HG02852 (cell line): ENCODE results near the gene ZGLP1.
"Not testable (repeated sequence)": the region's sequence is repeated elsewhere in the genome, so short reads cannot be mapped to it uniquely, and the experiment has no call there.

ENCODE experiments used
- ATAC-seq: cut with Tn5 transposase; IDR thresholded peaks from one replicate; pipeline ENCODE4 v1.9.1; 2021; ENCODE audit warnings: mild to moderate bottlenecking, moderate library complexity; ENCODE audit not compliant: unreplicated experiment

The ZGLP1 gene

DNA sequence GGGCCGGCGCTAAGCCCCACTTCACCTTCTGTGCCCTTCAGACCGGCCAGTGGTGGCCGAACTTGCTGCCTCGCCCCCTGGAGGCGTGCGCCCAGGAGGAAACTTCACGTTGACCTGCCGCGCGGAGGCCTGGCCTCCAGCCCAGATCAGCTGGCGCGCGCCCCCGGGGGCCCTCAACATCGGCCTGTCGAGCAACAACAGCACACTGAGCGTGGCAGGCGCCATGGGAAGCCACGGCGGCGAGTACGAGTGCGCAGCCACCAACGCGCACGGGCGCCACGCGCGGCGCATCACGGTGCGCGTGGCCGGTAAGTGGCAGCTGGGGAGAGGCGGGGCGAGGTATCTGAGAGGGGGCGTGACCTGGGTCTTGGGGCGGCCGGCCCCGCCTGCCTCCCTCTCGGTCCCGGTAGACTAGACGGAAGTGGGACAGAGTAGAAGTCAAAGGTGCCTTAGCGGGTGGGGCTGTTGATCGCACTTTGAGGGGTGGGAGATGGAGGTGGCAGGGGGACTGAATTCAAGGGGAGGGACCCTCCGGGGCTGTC is 14.2 kb downstream of the ZGLP1 start:
- no peak for ATAC-seq

DNA sequence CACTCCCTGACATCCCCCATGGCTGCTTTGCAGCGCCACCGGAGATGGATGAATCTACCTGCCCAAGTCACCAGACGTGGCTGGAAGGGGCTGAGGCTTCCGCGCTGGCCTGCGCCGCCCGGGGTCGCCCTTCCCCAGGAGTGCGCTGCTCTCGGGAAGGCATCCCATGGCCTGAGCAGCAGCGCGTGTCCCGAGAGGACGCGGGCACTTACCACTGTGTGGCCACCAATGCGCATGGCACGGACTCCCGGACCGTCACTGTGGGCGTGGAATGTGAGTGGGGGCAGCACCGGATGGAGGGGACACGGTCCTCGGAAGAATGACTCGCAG is 15.3 kb downstream of the ZGLP1 start:
- ATAC-seq = no peak

DNA sequence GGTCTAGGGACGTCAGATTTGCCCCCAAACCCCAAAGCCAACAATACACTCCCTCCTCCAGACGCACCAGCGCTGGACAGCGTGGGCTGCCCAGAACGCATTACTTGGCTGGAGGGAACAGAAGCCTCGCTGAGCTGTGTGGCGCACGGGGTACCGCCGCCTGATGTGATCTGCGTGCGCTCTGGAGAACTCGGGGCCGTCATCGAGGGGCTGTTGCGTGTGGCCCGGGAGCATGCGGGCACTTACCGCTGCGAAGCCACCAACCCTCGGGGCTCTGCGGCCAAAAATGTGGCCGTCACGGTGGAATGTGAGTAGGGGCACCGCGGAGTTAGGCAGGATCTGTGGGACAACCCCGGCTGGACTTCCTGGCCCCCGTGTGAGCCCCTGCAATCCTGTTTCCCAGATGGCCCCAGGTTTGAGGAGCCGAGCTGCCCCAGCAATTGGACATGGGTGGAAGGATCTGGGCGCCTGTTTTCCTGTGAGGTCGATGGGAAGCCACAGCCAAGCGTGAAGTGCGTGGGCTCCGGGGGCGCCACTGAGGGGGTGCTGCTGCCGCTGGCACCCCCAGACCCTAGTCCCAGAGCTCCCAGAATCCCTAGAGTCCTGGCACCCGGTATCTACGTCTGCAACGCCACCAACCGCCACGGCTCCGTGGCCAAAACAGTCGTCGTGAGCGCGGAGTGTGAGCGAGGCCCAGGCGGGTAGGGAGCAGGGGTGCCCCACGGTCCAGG is 15.8 kb downstream of the ZGLP1 start:
- no peak for ATAC-seq

DNA sequence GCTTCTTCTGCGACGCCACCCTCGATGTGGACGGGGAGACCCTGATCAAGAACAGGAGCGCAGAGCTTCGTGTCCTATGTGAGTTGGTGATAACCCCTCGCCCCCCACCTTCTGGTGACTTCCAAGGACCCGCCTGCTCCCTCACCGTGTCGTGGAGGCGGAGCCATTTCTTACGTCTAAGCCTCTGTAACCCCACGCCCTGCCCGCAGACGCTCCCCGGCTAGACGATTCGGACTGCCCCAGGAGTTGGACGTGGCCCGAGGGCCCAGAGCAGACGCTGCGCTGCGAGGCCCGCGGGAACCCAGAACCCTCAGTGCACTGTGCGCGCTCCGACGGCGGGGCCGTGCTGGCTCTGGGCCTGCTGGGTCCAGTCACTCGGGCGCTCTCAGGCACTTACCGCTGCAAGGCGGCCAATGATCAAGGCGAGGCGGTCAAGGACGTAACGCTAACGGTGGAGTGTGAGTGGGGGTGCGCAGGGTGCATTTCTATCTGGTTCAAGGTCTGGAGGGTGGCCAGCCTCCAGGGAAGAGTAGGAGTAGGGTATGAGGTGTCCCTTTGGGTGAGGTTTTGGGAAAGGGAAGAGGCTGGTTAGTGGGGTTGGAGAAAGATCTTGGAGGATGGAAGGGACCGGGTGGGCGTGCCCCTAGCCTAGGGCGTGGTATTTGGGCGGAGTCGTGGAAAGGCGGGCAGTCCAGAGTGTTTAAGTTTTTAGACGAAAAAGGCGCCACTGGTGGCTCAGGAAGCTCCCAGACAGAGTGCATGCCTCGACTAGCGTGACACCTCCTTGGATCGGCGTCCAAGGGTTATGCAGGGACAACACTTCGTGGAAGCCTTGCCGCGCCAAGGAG is 16.6 kb downstream of the ZGLP1 start:
- ATAC-seq = no peak

DNA sequence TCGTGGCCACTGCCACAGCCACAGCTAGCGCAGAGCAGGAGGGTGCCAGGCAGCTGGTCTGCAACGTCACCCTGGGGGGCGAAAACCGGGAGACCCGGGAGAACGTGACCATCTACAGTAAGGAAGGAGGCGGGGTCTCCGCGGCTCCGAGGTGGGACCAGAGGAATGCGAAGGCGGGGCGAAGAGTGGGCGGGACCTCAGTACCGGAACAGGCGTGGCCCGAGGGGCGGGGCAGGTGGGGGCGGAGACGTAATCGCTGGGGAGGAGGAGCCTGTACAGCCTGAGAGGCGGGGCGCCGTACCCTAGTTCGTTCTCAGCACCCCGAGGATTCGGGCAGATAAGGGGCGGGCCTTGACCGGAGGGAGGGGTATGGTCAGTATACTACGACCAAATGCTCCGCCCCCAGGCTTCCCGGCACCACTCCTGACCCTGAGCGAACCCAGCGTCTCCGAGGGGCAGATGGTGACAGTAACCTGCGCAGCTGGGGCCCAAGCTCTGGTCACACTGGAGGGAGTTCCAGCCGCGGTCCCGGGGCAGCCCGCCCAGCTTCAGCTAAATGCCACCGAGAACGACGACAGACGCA is 17.3 kb downstream of the ZGLP1 start:
- peak; percentile 45 for ATAC-seq

DNA sequence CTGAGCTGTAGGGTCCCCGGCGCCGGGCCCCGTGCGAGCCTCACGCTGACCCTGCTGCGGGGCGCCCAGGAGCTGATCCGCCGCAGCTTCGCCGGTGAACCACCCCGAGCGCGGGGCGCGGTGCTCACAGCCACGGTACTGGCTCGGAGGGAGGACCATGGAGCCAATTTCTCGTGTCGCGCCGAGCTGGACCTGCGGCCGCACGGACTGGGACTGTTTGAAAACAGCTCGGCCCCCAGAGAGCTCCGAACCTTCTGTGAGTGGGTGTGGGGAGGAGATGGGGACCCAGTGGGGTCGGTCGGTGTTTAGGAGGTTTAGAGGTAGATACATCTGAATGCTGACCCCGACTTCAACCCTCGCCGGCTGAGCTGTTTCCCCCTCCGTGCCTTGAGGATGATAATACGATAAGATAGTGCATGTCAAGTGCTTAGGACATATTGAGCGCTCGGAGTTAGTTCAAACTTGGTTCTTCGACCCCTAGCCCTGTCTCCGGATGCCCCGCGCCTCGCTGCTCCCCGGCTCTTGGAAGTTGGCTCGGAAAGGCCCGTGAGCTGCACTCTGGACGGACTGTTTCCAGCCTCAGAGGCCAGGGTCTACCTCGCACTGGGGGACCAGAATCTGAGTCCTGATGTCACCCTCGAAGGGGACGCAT is 17.9 kb downstream of the ZGLP1 start:
- ATAC-seq = no peak

DNA sequence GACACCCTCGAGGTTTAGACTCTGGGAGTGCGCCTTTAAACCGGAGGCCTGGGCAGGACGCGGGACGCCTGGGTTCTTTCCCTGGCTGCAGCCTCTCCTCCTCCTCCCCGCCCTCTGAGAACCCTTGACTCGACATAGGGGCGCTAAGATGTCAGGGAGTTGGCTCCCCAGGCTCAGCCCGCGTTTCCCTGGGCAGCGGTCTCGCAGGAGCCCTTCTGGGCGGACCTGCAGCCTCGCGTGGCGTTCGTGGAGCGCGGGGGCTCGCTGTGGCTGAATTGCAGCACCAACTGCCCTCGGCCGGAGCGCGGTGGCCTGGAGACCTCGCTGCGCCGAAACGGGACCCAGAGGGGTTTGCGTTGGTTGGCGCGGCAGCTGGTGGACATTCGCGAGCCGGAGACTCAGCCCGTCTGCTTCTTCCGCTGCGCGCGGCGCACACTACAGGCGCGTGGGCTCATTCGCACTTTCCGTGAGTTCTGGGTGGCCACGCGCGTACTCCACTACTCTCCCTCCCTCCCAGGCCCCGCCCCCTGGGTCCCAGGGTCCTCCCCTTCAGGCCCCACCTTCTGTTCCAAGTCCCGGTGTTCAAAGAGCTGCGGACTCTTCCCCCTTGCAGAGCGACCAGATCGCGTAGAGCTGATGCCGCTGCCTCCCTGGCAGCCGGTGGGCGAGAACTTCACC is 18.6 kb downstream of the ZGLP1 start:
- no peak for ATAC-seq

DNA sequence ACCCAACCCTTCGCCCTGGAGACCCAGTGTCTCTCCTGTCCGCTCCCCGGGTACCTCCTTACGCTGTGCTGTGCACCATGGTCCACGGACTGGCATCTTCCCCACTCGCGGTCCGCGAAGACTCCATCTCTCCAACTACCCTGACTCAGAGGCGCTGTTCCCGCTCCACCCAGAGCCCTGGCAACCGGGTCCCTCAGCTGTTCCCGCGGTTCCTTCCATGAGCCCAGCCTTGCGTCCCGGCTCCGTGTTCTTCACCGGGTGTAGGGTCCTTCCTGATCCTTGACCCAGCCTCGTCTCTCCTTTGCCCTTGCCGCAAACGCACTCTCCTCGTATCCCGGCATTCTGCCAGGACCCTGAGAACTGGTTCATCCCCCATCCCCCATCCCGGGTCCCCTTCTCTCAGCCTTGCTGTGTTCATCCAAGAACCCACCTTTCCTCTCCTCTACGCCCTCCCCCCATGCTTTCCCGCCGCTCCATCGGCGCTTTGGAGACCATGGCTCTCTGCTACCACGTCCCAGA is 19.2 kb downstream of the ZGLP1 start:
- ATAC-seq = no peak

DNA sequence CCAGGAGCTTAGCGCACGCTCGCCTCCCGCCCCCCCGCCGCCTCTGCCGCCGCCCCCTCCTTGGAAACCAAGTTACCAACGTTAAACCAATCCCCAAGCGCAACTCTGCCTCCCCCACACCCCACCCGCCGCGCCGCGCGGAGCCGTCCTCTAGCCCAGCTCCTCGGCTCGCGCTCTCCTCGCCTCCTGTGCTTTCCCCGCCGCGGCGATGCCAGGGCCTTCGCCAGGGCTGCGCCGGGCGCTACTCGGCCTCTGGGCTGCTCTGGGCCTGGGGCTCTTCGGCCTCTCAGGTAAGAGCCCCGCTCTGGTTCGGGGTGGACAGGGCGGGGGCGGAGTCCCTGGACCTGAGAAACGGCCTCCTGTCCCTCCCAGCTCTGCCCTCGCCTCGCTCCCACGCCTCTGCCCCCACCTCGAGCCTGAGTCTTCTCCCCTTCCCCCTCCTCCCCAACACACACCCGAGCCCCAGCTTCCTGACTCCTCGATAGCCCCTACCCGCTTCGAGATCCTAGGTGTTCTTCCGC is 19.7 kb downstream of the ZGLP1 start, which contains the start of gene ICAM5:
Gene ICAM5, plus strand, starts transcription at position 117 of the 521 bp plus-strand sequence. Its CDS starts 92 bp downstream, at position 209.
- no peak for ATAC-seq

DNA sequence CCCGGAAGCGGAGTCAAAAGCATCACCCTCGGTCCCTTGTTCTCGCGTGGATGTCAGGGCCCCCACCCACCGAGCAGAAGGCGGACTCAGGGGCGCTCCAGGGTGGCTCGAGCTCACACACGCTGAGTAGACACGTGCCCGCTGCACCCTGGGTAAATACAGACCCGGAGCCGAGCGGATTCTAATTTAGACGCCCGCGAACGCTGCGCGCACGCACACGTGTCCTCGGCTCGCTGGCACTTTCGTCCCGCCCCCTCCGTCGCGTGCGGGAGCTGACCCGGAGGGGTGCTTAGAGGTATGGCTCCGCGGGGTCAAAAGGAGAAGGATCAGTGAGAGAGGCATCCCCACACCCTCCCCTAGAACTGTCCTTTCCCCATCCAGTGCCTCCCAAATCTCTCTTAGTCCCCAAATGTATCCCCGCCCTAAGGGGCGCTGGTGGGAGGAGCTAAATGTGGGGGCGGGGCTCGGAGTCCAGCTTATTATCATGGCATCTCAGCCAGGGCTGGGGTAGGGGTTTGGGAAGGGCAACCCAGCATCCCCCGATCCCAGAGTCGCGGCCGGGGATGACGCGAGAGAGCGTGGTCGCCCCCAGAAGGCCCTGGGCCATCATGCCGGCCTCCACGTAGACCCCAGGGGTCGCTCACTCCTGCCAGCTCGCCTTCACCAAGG is 20.3 kb downstream of the ZGLP1 start:
- ATAC-seq = no peak

DNA sequence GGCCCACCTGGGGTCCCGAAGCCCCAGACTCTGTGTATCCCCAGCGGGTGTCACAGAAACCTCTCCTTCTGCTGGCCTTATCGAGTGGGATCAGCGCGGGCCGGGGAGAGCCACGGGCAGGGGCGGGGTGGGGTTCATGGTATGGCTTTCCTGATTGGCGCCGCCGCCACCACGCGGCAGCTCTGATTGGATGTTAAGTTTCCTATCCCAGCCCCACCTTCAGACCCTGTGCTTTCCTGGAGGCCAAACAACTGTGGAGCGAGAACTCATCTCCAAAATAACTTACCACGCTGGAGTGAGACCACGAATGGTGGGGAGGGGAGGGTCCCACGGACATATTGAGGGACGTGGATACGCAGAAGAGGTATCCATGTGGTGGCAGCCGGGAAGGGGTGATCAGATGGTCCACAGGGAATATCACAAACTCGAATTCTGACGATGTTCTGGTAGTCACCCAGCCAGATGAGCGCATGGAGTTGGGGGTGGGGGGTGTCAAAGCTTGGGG is 20.9 kb downstream of the ZGLP1 start:
- no peak for ATAC-seq

DNA sequence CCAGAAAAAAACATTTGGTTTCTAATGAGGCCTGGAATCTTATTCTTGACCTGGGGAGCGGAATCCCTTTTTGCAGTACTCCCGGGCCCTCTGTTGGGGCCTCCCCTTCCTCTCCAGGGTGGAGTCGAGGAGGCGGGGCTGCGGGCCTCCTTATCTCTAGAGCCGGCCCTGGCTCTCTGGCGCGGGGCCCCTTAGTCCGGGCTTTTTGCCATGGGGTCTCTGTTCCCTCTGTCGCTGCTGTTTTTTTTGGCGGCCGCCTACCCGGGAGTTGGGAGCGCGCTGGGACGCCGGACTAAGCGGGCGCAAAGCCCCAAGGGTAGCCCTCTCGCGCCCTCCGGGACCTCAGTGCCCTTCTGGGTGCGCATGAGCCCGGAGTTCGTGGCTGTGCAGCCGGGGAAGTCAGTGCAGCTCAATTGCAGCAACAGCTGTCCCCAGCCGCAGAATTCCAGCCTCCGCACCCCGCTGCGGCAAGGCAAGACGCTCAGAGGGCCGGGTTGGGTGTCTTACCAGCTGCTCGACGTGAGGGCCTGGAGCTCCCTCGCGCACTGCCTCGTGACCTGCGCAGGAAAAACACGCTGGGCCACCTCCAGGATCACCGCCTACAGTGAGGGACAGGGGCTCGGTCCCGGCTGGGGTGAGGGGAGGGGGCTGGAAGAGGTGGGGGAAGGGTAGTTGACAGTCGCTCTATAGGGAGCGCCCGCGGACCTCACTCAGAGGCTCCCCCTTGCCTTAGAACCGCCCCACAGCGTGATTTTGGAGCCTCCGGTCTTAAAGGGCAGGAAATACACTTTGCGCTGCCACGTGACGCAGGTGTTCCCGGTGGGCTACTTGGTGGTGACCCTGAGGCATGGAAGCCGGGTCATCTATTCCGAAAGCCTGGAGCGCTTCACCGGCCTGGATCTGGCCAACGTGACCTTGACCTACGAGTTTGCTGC is 22.5 kb downstream of the ZGLP1 start, which contains the start of gene ICAM4:
Gene ICAM4, plus strand, starts transcription at position 153 of the 935 bp plus-strand sequence. Its CDS starts 58 bp downstream, at position 211.
- no peak for ATAC-seq

DNA sequence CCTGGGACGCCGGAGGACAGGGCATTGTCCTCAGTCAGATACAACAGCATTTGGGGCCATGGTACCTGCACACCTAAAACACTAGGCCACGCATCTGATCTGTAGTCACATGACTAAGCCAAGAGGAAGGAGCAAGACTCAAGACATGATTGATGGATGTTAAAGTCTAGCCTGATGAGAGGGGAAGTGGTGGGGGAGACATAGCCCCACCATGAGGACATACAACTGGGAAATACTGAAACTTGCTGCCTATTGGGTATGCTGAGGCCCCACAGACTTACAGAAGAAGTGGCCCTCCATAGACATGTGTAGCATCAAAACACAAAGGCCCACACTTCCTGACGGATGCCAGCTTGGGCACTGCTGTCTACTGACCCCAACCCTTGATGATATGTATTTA is 24.2 kb downstream of the ZGLP1 start:
- ATAC-seq = no peak

DNA sequence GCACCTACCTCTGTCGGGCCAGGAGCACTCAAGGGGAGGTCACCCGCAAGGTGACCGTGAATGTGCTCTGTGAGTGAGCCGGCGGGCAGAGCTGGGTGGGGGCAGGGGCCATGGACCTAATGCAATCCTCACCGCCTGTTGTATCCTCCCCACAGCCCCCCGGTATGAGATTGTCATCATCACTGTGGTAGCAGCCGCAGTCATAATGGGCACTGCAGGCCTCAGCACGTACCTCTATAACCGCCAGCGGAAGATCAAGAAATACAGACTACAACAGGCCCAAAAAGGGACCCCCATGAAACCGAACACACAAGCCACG is 24.7 kb downstream of the ZGLP1 start:
- no peak for ATAC-seq

DNA sequence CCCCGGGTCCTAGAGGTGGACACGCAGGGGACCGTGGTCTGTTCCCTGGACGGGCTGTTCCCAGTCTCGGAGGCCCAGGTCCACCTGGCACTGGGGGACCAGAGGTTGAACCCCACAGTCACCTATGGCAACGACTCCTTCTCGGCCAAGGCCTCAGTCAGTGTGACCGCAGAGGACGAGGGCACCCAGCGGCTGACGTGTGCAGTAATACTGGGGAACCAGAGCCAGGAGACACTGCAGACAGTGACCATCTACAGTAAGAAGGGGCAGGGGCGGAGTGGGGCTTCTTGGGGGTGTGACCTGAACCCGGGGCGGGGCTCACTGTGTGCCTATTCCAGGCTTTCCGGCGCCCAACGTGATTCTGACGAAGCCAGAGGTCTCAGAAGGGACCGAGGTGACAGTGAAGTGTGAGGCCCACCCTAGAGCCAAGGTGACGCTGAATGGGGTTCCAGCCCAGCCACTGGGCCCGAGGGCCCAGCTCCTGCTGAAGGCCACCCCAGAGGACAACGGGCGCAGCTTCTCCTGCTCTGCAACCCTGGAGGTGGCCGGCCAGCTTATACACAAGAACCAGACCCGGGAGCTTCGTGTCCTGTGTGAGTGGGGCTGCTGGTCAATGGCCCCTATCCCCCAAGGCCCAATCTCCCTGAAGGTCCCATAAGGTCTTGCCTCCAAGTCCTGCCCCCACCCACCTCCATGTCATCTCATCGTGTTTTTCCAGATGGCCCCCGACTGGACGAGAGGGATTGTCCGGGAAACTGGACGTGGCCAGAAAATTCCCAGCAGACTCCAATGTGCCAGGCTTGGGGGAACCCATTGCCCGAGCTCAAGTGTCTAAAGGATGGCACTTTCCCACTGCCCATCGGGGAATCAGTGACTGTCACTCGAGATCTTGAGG is 25.3 kb downstream of the ZGLP1 start:
- ATAC-seq = no peak

DNA sequence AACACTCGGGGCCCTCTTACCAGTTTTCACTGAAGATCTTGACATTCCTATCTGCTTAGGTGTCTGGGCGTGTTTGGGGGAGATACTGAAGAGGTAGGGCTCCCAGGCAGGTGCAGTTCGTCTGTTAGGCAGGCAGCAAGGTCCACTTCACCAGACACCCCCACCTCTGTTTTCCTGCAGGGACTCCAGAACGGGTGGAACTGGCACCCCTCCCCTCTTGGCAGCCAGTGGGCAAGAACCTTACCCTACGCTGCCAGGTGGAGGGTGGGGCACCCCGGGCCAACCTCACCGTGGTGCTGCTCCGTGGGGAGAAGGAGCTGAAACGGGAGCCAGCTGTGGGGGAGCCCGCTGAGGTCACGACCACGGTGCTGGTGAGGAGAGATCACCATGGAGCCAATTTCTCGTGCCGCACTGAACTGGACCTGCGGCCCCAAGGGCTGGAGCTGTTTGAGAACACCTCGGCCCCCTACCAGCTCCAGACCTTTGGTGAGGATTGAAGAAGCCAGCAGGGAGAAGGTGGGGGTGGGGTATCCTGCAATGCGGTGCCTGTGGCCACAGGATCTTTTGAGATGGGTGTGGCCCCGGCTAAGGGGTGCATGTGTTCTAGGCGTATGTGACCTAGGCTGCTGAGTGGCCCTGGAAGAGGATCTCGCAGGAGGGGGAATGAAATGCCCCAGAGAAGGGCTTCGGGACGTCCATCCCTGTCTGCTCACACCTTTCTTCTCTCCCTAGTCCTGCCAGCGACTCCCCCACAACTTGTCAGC is 26.1 kb downstream of the ZGLP1 start:
- no peak for ATAC-seq

DNA sequence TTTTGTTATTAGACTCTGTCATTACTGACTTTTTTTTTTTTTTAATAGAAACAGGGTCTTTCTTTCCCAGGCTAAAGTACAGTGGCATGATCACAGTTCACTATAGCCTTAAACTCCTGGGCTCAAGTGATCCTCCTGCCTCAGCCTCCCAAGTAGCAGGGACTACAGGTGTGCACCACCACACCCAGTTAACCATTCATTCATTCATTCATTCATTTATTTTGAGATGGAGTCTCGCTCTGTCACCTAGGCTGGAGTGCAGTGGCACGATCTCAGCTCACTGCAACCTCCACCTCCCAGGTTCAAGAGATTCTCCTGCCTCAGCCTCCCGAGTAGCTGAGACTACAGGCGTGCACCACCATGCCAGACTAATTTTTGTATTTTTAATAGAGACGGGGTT is 27.6 kb downstream of the ZGLP1 start:
- ATAC-seq = not testable (repeated sequence)
